Activated CD4-positive, alpha-beta T cell treated with anti-CD3 and anti-CD28 coated beads for 4 hours (primary cell): Measurements from ENCODE around the gene ULK4.
"Not testable (repeated sequence)": the region's sequence is repeated elsewhere in the genome, so short reads cannot be mapped to it uniquely, and the experiment has no call there.

Experiments used
- DNase-seq, 2 donors: peaks; one replicate each; pipeline ENCODE4 v3.0.0-alpha.2; 2020

ULK4 gene

GRCh38 chr3:41956574-41956973 is 5.3 kb downstream of the ULK4 start:
- DNase-seq: no peak

GRCh38 chr3:41955192-41955591 is 6.7 kb downstream of the ULK4 start:
- no peak for DNase-seq

- no peak for DNase-seq
These were observed 18.5 kb downstream of the ULK4 start for GRCh38 chr3:41943311-41943843.

- DNase-seq: no peak
These were observed 21.5 kb downstream of the ULK4 start for GRCh38 chr3:41940393-41940792.

GRCh38 chr3:41936384-41936783 is 25.5 kb downstream of the ULK4 start:
- no peak for DNase-seq

GRCh38 chr3:41933154-41933676 is 28.7 kb downstream of the ULK4 start:
- DNase-seq: no peak

GRCh38 chr3:41932464-41932863 is 29.4 kb downstream of the ULK4 start:
- DNase-seq: no peak

- DNase-seq: no peak
These were observed 41.4 kb downstream of the ULK4 start for GRCh38 chr3:41920406-41920965.

- no peak for DNase-seq
These were observed 46.5 kb downstream of the ULK4 start for GRCh38 chr3:41915353-41915752.

- no peak for DNase-seq
These were observed 49.6 kb downstream of the ULK4 start for GRCh38 chr3:41912280-41912679.

GRCh38 chr3:41907330-41908073 is 54.4 kb downstream of the ULK4 start:
- no peak for DNase-seq

GRCh38 chr3:41900265-41900664 is 61.6 kb downstream of the ULK4 start:
- DNase-seq: no peak

GRCh38 chr3:41898631-41899030 is 63.3 kb downstream of the ULK4 start:
- no peak for DNase-seq

- peak in 1 of 2 donors; percentile 15 for DNase-seq
These were observed 67.9 kb downstream of the ULK4 start for GRCh38 chr3:41893977-41894376.

GRCh38 chr3:41888368-41889076 is 73.4 kb downstream of the ULK4 start:
- no peak for DNase-seq

- DNase-seq: no peak
These were observed 78.9 kb downstream of the ULK4 start for GRCh38 chr3:41882956-41883355.

GRCh38 chr3:41881233-41881821 is 80.6 kb downstream of the ULK4 start:
- peak in 1 of 2 donors; percentile 28 for DNase-seq

GRCh38 chr3:41880387-41880786 is 81.5 kb downstream of the ULK4 start:
- DNase-seq: no peak

- not testable (repeated sequence) for DNase-seq
These were observed 84.2 kb downstream of the ULK4 start for GRCh38 chr3:41877741-41878140.

GRCh38 chr3:41874022-41874421 is 87.9 kb downstream of the ULK4 start:
- no peak for DNase-seq

- DNase-seq: no peak
These were observed 89.7 kb downstream of the ULK4 start for GRCh38 chr3:41872157-41872556.

- no peak for DNase-seq
These were observed 94.4 kb downstream of the ULK4 start for GRCh38 chr3:41867533-41867932.

GRCh38 chr3:41866298-41866697 is 95.6 kb downstream of the ULK4 start:
- DNase-seq: no peak
